Trophoblast cell (in vitro differentiated cells and primary cell): ENCODE results near the gene PXDN.

Experiments
- DNase-seq, 2 donors: peaks; one replicate each; pipeline ENCODE4 v3.0.0-alpha.2; 2016
- H2AFZ ChIP-seq: 2 replicates; pipeline ENCODE4 v1.6.1; 2013; ENCODE audit warnings: low read length, moderate library complexity, mild to moderate bottlenecking; ENCODE audit not compliant: insufficient read depth, poor library complexity
- H2AK5ac ChIP-seq: 2 replicates; pipeline ENCODE4 v1.6.1; 2013; ENCODE audit warnings: mild to moderate bottlenecking, low read length
- H2BK120ac ChIP-seq: 2 replicates; pipeline ENCODE4 v1.6.1; 2013; ENCODE audit warnings: low read length, mild to moderate bottlenecking, moderate library complexity; ENCODE audit not compliant: insufficient read depth, poor library complexity
- H2BK12ac ChIP-seq: 2 replicates; pipeline ENCODE4 v1.6.1; 2013; ENCODE audit warnings: mild to moderate bottlenecking, low read length, moderate library complexity
- H2BK5ac ChIP-seq: 2 replicates; pipeline ENCODE4 v1.6.1; 2013; ENCODE audit warnings: low read length, low read depth, moderate library complexity, mild to moderate bottlenecking; ENCODE audit not compliant: poor library complexity
- H3K14ac ChIP-seq: 2 replicates; pipeline ENCODE4 v1.6.1; 2013; ENCODE audit warnings: mild to moderate bottlenecking, low read length
- H3K18ac ChIP-seq: 2 replicates; pipeline ENCODE4 v1.6.1; 2013; ENCODE audit warnings: mild to moderate bottlenecking, low read length
- H3K23ac ChIP-seq: 2 replicates; pipeline ENCODE4 v1.6.1; 2013; ENCODE audit warnings: low read length
- H3K27ac ChIP-seq: 2 replicates; pipeline ENCODE4 v1.5.1; 2013; ENCODE audit warnings: low read depth, mild to moderate bottlenecking, inconsistent platforms, low read length, moderate library complexity
- H3K27me3 ChIP-seq: 2 replicates; pipeline ENCODE4 v1.6.1; 2013; ENCODE audit warnings: inconsistent platforms, mild to moderate bottlenecking, low read length, moderate library complexity; ENCODE audit not compliant: insufficient read depth
- H3K36me3 ChIP-seq, 2 experiments: 1 replicate in 1 of 2; 2 replicates in 1 of 2; pipeline ENCODE4 v1.6.1; 2013; ENCODE audit warnings: low read length in 2 of 2, mild to moderate bottlenecking in 2 of 2, moderate library complexity in 1 of 2; ENCODE audit not compliant: insufficient read depth in 2 of 2, control insufficient read depth in 1 of 2
- H3K4ac ChIP-seq: 2 replicates; pipeline ENCODE4 v1.6.1; 2013; ENCODE audit warnings: low read depth, mild to moderate bottlenecking, low read length, moderate library complexity
- H3K4me1 ChIP-seq, 2 experiments: 1 replicate in 1 of 2; 2 replicates in 1 of 2; pipeline ENCODE4 v1.6.1; 2013; ENCODE audit warnings: low read length in 2 of 2, mild to moderate bottlenecking in 2 of 2, moderate library complexity in 1 of 2; ENCODE audit not compliant: insufficient read depth in 2 of 2, control insufficient read depth in 1 of 2
- H3K4me2 ChIP-seq: 2 replicates; pipeline ENCODE4 v1.6.1; 2013; ENCODE audit warnings: inconsistent platforms, mild to moderate bottlenecking, low read length, moderate library complexity
- H3K4me3 ChIP-seq: 2 replicates; pipeline ENCODE4 v1.5.1; 2013; ENCODE audit warnings: mild to moderate bottlenecking, low read depth, low read length, inconsistent platforms
- H3K79me1 ChIP-seq: one replicate; pipeline ENCODE4 v1.6.1; 2013; ENCODE audit warnings: low read length
- H3K79me2 ChIP-seq: 2 replicates; pipeline ENCODE4 v1.6.1; 2013; ENCODE audit warnings: low read length, mild to moderate bottlenecking; ENCODE audit not compliant: control insufficient read depth, insufficient read depth, poor library complexity
- H3K9ac ChIP-seq: 2 replicates; pipeline ENCODE4 v1.6.1; 2013; ENCODE audit warnings: mild to moderate bottlenecking, low read length
- H3K9me3 ChIP-seq: 2 replicates; pipeline ENCODE4 v1.6.1; 2013; ENCODE audit warnings: low read depth, mild to moderate bottlenecking, control low read depth, inconsistent platforms, low read length; ENCODE audit not compliant: insufficient read depth
- H4K12ac ChIP-seq: 2 replicates; pipeline ENCODE4 v1.6.1; 2013; ENCODE audit warnings: low read depth, mild to moderate bottlenecking, low read length, moderate library complexity
- H4K8ac ChIP-seq: 2 replicates; pipeline ENCODE4 v1.6.1; 2013; ENCODE audit warnings: low read depth, mild to moderate bottlenecking, low read length, moderate library complexity
- H4K91ac ChIP-seq: one replicate; pipeline ENCODE4 v1.6.1; 2013; ENCODE audit warnings: low read depth, mild to moderate bottlenecking, low read length, moderate library complexity
- WGBS: extraction: QIAGEN DNeasy Blood & Tissue Kit; methylation state at CpG from one replicate; pipeline ENCODE4 v1.1.7; 2013; ENCODE audit warnings: missing lambda C conversion rate; ENCODE audit not compliant: insufficient read length, insufficient coverage; ENCODE audit errors: extremely low coverage; 5-methylcytosine and 5-hydroxymethylcytosine counted together

Gene PXDN

GRCh38 chr2:1787755-1788477 is 43.6 kb upstream of the PXDN start:
- no peak overlapping the region for H2BK12ac ChIP-seq
- no peak overlapping the region for H2BK120ac ChIP-seq
- WGBS, result no CpG with 5 or more reads among the region's 10 CpGs
- no peak overlapping the region for H3K9ac ChIP-seq
- peaks cover 0 to 1% of the 10 kb centered on the region in 2 experiments for H3K4me1 ChIP-seq
- no peak overlapping the region for H2AFZ ChIP-seq
- no peak overlapping the region for H3K27ac ChIP-seq
- no peak overlapping the region for H3K14ac ChIP-seq
- no peak overlapping the region for H3K4me2 ChIP-seq
- no peak for DNase-seq
- no peak overlapping the region for H2BK5ac ChIP-seq
- H4K8ac ChIP-seq, result no peak overlapping the region
- H3K36me3 ChIP-seq, result no peaks in the 10 kb centered on the region
- H2AK5ac ChIP-seq, result no peak overlapping the region
- no peak overlapping the region for H4K12ac ChIP-seq
- no peak overlapping the region for H3K4ac ChIP-seq
- H3K4me3 ChIP-seq, result no peak overlapping the region
- no peaks in the 10 kb centered on the region for H3K9me3 ChIP-seq
- no peaks in the 10 kb centered on the region for H3K27me3 ChIP-seq
- no peak overlapping the region for H4K91ac ChIP-seq
- no peak overlapping the region for H3K18ac ChIP-seq
- peaks cover 3% of the 10 kb centered on the region for H3K79me1 ChIP-seq
- H3K79me2 ChIP-seq, result no peaks in the 10 kb centered on the region
- no peak overlapping the region for H3K23ac ChIP-seq

- Histone ChIP-seq H2AK5ac (no peak overlapping the region), H3K79me2 (no peaks in the 10 kb centered on the region), H2BK5ac (no peak overlapping the region), H3K27me3 (no peaks in the 10 kb centered on the region), H3K4me1 (peaks cover 3% of the 10 kb centered on the region in 2 experiments), H3K4me2 (no peak overlapping the region), H4K8ac (no peak overlapping the region), H2AFZ (no peak overlapping the region), H3K14ac (no peak overlapping the region), H3K9ac (no peak overlapping the region), H2BK120ac (no peak overlapping the region), H3K4ac (no peak overlapping the region), H2BK12ac (no peak overlapping the region), H4K91ac (no peak overlapping the region), H4K12ac (no peak overlapping the region), H3K23ac (no peak overlapping the region), H3K4me3 (no peak overlapping the region), H3K36me3 (no peaks in the 10 kb centered on the region), H3K79me1 (peaks cover 3% of the 10 kb centered on the region), H3K27ac (no peak overlapping the region), H3K18ac (no peak overlapping the region), H3K9me3 (no peaks in the 10 kb centered on the region)
- no peak for DNase-seq
- no CpG with 5 or more reads among the region's 19 CpGs for WGBS
Observed at GRCh38 chr2:1784986-1785617, 40.8 kb upstream of the PXDN start.

- no peak overlapping the region for H3K27ac ChIP-seq
- H3K9me3 ChIP-seq, result no peaks in the 10 kb centered on the region
- H2BK12ac ChIP-seq, result no peak overlapping the region
- H2BK5ac ChIP-seq, result no peak overlapping the region
- no peak overlapping the region for H3K18ac ChIP-seq
- no peak overlapping the region for H2AK5ac ChIP-seq
- H3K79me1 ChIP-seq, result peaks cover 3% of the 10 kb centered on the region
- no peak overlapping the region for H2AFZ ChIP-seq
- no peak overlapping the region for H3K4ac ChIP-seq
- H3K14ac ChIP-seq, result no peak overlapping the region
- H2BK120ac ChIP-seq, result no peak overlapping the region
- no peak overlapping the region for H4K8ac ChIP-seq
- H3K27me3 ChIP-seq, result no peaks in the 10 kb centered on the region
- no peak overlapping the region for H4K91ac ChIP-seq
- H3K79me2 ChIP-seq, result no peaks in the 10 kb centered on the region
- no peak overlapping the region for H3K9ac ChIP-seq
- no peaks in the 10 kb centered on the region for H3K36me3 ChIP-seq
- no CpG with 5 or more reads among the region's 21 CpGs for WGBS
- no peak overlapping the region for H3K4me3 ChIP-seq
- DNase-seq, result peak in 1 of 2 donors; percentile 40
- H3K4me1 ChIP-seq, result peaks cover 3% of the 10 kb centered on the region in 2 experiments
- no peak overlapping the region for H4K12ac ChIP-seq
- H3K23ac ChIP-seq, result no peak overlapping the region
- H3K4me2 ChIP-seq, result no peak overlapping the region
Observed at GRCh38 chr2:1784087-1784486, 39.8 kb upstream of the PXDN start.

DNA sequence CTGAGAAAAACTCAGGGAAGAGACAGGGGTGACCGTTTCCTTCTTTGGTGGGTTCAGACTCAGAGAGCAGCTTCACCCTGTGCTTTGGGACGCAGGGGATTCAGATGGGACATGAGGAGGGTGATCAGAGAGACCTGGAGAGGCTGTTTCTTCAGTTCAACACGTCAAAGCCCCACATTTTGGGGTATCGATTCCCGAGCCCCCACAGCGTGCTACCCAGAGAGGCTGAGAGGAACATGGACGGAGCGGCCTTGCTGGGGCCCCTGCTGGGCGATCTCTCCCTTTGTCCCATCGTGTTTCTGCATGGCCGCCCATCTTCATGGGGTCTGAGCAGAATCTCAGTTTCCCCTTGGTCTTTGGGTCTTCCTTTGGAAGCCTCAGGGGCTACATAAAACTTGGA is 38.2 kb upstream of the PXDN start:
- no CpG with 5 or more reads among the region's 11 CpGs for WGBS
- no peak overlapping the region for H4K91ac ChIP-seq
- no peak overlapping the region for H3K4ac ChIP-seq
- no peaks in the 10 kb centered on the region for H3K79me2 ChIP-seq
- no peak overlapping the region for H4K8ac ChIP-seq
- H3K27ac ChIP-seq, result no peak overlapping the region
- H3K4me2 ChIP-seq, result no peak overlapping the region
- no peak overlapping the region for H2BK5ac ChIP-seq
- no peak for DNase-seq
- H3K36me3 ChIP-seq, result no peaks in the 10 kb centered on the region
- no peak overlapping the region for H2AFZ ChIP-seq
- H3K9me3 ChIP-seq, result no peaks in the 10 kb centered on the region
- H3K4me3 ChIP-seq, result no peak overlapping the region
- H4K12ac ChIP-seq, result peak overlapping the region; percentile 32
- no peak overlapping the region for H3K23ac ChIP-seq
- H2BK12ac ChIP-seq, result peak overlapping the region; percentile 52
- H3K79me1 ChIP-seq, result peaks cover 2% of the 10 kb centered on the region
- H3K27me3 ChIP-seq, result no peaks in the 10 kb centered on the region
- H2BK120ac ChIP-seq, result no peak overlapping the region
- H3K18ac ChIP-seq, result no peak overlapping the region
- no peak overlapping the region for H3K9ac ChIP-seq
- H3K14ac ChIP-seq, result no peak overlapping the region
- peaks cover 5 to 8% of the 10 kb centered on the region in 2 experiments for H3K4me1 ChIP-seq
- no peak overlapping the region for H2AK5ac ChIP-seq
